G401.6 (cell line): ENCODE results near the gene ERP44.
A peak's percentile ranks its signal among the peaks of the same experiment; 100 is the strongest.
"Not testable (repeated sequence)": the region's sequence is repeated elsewhere in the genome, so short reads cannot be mapped to it uniquely, and the experiment has no call there.

Source experiments
- FAIRE-seq: peaks from 2 replicates; lab custom pipeline; 2012; peaks lifted over from hg19 to GRCh38; lab: Jason Lieb, UNC

The ERP44 gene

GRCh38 chr9:100011062-100011681 is 87.6 kb downstream of the ERP44 start:
- FAIRE-seq = peak; percentile 96

GRCh38 chr9:99999797-100000196 is 99.0 kb downstream of the ERP44 start:
- FAIRE-seq = no peak

- FAIRE-seq = no peak
Measured at GRCh38 chr9:99998866-99999265, 99.9 kb downstream of the ERP44 start.

GRCh38 chr9:99998266-99998665 is 100.5 kb downstream of the ERP44 start:
- FAIRE-seq = no peak

DNA sequence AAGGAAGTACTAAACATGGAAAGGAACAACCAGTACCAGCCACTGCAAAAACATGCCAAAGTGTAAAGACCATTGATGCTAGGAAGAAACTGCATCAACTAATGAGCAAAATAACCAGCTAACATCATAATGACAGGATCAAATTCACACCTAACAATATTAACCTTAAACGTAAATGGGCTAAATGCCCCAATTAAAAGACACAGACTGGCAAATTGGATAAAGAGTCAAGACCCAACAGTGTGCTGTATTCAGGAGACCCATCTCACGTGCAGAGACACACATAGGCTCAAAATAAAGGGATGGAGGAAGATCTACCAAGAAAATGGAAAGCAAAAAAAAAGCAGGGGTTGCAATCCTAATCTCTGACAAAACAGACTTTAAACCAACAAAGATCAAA is 108.3 kb downstream of the ERP44 start:
- not testable (repeated sequence) for FAIRE-seq

GRCh38 chr9:99986642-99987041 is 112.2 kb downstream of the ERP44 start:
- no peak for FAIRE-seq

DNA sequence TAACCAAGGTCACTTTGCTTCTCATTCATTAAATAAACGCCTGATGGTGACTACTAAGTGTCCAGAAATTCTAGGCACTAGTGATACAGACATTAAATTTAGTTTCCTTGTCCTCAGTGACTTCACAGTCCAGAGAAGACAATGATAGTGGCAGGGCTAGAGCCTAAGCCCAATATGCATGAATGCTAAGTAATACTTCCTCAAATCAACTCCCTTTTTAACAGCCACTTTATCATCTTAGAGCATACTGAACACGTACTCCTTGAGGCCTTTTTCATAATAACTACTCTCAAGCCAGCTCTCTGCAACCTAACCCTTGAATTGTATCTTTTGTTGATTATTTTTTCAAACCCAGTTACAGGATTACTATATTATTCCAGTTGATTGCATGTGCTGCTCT is 118.2 kb downstream of the ERP44 start:
- FAIRE-seq = no peak

DNA sequence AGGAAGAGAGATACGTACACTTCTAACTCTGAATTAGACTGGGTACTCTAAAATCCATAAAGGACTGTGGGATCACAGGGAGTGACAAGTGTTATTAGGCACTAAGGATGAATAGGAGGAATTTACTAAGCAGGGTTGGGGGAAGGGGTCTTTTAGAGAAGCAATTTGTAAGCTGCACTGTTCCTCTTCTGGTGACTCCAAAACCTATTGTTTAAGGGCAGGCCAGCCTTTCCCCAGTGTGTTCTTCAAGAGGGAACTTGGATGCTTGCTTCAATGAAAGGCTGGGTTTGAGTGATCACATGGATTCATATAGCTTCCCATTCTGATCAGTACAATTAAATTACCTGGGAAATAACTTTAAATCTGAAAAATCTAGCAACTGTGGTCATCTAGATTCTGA is 120.6 kb downstream of the ERP44 start:
- no peak for FAIRE-seq

- no peak for FAIRE-seq
Measured at GRCh38 chr9:99977033-99977792, 121.6 kb downstream of the ERP44 start.

- no peak for FAIRE-seq
Measured at GRCh38 chr9:99973455-99973854, 125.3 kb downstream of the ERP44 start.

GRCh38 chr9:99971410-99971809 is 127.4 kb downstream of the ERP44 start:
- no peak for FAIRE-seq

DNA sequence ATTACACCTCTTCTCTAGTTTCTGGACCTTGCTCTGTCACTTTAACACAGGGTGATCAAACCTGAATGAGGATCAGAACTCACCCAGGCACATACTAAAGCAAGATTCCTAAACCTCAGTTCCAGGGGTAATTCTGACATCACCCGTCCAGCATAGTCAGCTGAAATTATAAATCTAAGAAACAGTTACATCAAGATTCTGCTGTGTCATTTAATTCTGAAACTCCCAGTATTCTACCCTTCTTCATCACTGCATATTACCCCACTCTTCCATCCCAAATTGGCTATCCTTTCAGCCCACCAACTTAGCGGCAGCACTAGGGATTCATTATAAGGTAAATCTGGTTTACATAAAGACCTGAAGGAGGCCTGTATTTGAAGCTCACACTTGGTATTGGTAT is 128.3 kb downstream of the ERP44 start:
- FAIRE-seq = no peak

- no peak for FAIRE-seq
Measured at GRCh38 chr9:99967457-99967856, 131.3 kb downstream of the ERP44 start.

- FAIRE-seq = no peak
Measured at GRCh38 chr9:99966716-99967115, 132.1 kb downstream of the ERP44 start.

- FAIRE-seq = no peak
Measured at GRCh38 chr9:99966001-99966400, 132.8 kb downstream of the ERP44 start.

GRCh38 chr9:99964336-99964735 is 134.5 kb downstream of the ERP44 start:
- FAIRE-seq = no peak

GRCh38 chr9:99962680-99963261 is 136.0 kb downstream of the ERP44 start:
- no peak for FAIRE-seq

DNA sequence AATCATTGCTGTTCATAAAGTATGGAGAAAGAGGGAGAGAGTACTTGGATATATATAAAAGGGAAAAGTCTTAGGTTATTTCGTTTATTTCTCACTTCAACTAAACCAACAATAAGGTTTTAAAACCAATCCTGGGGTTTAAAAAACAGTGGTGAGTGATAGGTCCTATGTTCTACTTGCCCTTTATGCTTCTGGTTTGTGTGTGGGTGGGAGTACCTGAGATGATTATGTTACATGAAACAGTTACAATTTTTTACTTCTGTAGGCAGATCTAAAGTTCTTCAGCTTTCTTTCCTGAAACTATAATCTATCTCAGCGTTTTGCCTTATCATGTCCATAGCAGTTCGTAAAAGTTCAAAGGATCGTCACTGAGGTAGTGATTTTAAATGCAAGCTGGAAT is 143.2 kb downstream of the ERP44 start:
- no peak for FAIRE-seq

- no peak for FAIRE-seq
Measured at GRCh38 chr9:99954819-99955218, 144.0 kb downstream of the ERP44 start.

GRCh38 chr9:99953861-99954507 is 144.8 kb downstream of the ERP44 start:
- FAIRE-seq = no peak

DNA sequence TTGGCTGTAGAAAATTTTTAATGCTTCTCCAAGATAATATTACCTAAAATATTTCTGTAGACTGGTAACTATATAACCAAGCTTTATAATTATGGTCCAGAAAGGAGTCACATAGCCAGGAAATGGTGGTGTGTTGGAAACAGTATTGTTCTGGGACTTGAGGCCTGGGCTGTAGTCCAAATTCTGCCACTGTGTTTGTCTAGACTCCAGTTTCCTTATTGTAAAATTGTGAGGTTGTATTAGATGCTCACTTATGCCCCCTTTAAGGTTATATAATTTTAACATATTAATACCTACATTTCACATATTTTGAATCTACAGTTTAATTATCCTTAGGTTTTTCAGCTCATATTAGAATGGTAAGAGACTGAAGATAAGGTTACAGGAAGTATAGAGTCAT is 149.9 kb downstream of the ERP44 start:
- FAIRE-seq = no peak

DNA sequence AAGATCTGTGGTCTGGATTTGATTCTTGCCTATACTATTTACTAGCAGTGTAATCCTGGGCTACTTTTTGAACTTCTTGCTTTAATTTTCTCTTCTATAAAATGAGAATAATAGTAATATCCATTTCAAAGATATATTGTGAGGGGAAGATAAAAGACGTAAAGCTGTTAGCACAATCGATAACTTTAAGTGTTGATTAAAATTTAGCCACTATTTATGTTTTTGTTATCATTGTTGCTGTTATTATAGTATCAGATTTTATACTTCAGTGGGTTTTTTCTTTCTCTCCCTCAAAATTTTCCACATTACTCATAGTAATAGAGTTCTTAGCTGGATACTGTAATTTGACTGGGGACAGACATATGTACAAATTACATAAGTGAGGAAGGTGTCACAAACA is 150.3 kb downstream of the ERP44 start:
- no peak for FAIRE-seq

- no peak for FAIRE-seq
Measured at GRCh38 chr9:99947395-99947794, 151.4 kb downstream of the ERP44 start.
